SU-DHL-6 (cell line): ENCODE results near the gene NCKAP5.

Experiments used
- H2AFZ ChIP-seq: fragments of 200-600 bp; sonication (generic); 2 replicates; pipeline ENCODE4 v1.6.1; 2014; ENCODE audit warnings: low read depth, mild to moderate bottlenecking, moderate library complexity, mixed read lengths, antibody characterized with exemption, low read length; ENCODE audit not compliant: severe bottlenecking
- H3F3A ChIP-seq: fragments of 200-600 bp; shearing (Covaris generic); 2 replicates; pipeline ENCODE4 v1.6.0; 2016; ENCODE audit warnings: antibody characterized with exemption, mild to moderate bottlenecking; ENCODE audit not compliant: insufficient read depth
- H3K27ac ChIP-seq: fragments of 200-600 bp; sonication (generic); 2 replicates; pipeline ENCODE4 v1.5.1; 2016; ENCODE audit warnings: low read depth, mild to moderate bottlenecking, low read length, moderate library complexity, mixed read lengths
- H3K27me3 ChIP-seq: fragments of 200-600 bp; sonication (generic), shearing (Covaris generic); 2 replicates; pipeline ENCODE4 v1.6.0; 2014; ENCODE audit warnings: mild to moderate bottlenecking, low read length
- H3K36me3 ChIP-seq: fragments of 200-600 bp; sonication (generic); 2 replicates; pipeline ENCODE4 v1.6.1; 2014; ENCODE audit warnings: mild to moderate bottlenecking, low read length, mixed read lengths
- H3K4me2 ChIP-seq: fragments of 300-600, 200-600 bp; shearing (Covaris generic), sonication (generic); 2 replicates; pipeline ENCODE4 v1.6.0; 2014; ENCODE audit warnings: low read length, low read depth, mild to moderate bottlenecking; ENCODE audit not compliant: poor library complexity, severe bottlenecking
- H3K4me3 ChIP-seq: fragments of 200-600 bp; sonication (generic); 2 replicates; pipeline ENCODE4 v1.5.1; 2014; ENCODE audit warnings: antibody characterized with exemption, low read length, mild to moderate bottlenecking, mixed read lengths; ENCODE audit not compliant: insufficient read depth, poor library complexity, severe bottlenecking
- H3K79me2 ChIP-seq: fragments of 200-600 bp; sonication (generic); 2 replicates; pipeline ENCODE4 v1.6.1; 2014; ENCODE audit warnings: mild to moderate bottlenecking, low read length, moderate library complexity; ENCODE audit not compliant: insufficient read depth
- H3K9ac ChIP-seq: fragments of 200-600 bp; sonication (generic); 2 replicates; pipeline ENCODE4 v1.7.0; 2014; ENCODE audit warnings: mild to moderate bottlenecking, low read length
- H3K9me2 ChIP-seq: fragments of 200-600 bp; sonication (generic); replicated peaks from 2 replicates; pipeline ENCODE4 v1.6.1; 2014; ENCODE audit warnings: low read length; ENCODE audit not compliant: insufficient read depth
- H3K9me3 ChIP-seq: fragments of 200-600 bp; sonication (generic); 2 replicates; pipeline ENCODE4 v1.6.1; 2014; ENCODE audit warnings: low read length, mixed read lengths; ENCODE audit not compliant: insufficient read depth
- H4K20me1 ChIP-seq: fragments of 200-600 bp; sonication (generic); 2 replicates; pipeline ENCODE4 v1.6.1; 2014; ENCODE audit warnings: low read depth, mild to moderate bottlenecking, antibody characterized with exemption, low read length, moderate library complexity, mixed read lengths
- CTCF ChIP-seq: fragments of 200-600 bp; sonication (generic); IDR thresholded peaks from one replicate; pipeline ENCODE4 v1.5.1; 2017; ENCODE audit warnings: antibody characterized with exemption, mild to moderate bottlenecking, low read length, moderate library complexity; ENCODE audit not compliant: insufficient read depth, poor library complexity, severe bottlenecking
- EZH2phosphoT487 ChIP-seq: fragments of 200-600 bp; sonication (generic), shearing (Covaris generic); conservative IDR thresholded peaks from 2 replicates; pipeline ENCODE4 v1.6.1; 2018; ENCODE audit warnings: mild to moderate bottlenecking, antibody characterized with exemption, low read length, moderate library complexity, mixed read lengths

NCKAP5 gene

GRCh38 chr2:132911726-132912724 is 656.2 kb downstream of the NCKAP5 start:
- no peaks in the 10 kb centered on the region for H4K20me1 ChIP-seq
- H3K36me3 ChIP-seq, result no peaks in the 10 kb centered on the region
- no peak overlapping the region for H3K4me2 ChIP-seq
- no peak overlapping the region for H3K27ac ChIP-seq
- no peaks in the 10 kb centered on the region for H3K9me2 ChIP-seq
- H3K27me3 ChIP-seq, result no peaks in the 10 kb centered on the region
- H3F3A ChIP-seq, result no peaks in the 10 kb centered on the region
- no peak for TF ChIP-seq CTCF
- TF ChIP-seq EZH2phosphoT487, result no peak
- H3K9ac ChIP-seq, result no peak overlapping the region
- no peak overlapping the region for H3K4me3 ChIP-seq
- H2AFZ ChIP-seq, result no peak overlapping the region
- no peaks in the 10 kb centered on the region for H3K79me2 ChIP-seq
- H3K9me3 ChIP-seq, result no peaks in the 10 kb centered on the region

GRCh38 chr2:132910432-132910831 is 657.8 kb downstream of the NCKAP5 start:
- H3K9me3 ChIP-seq, result no peaks in the 10 kb centered on the region
- H2AFZ ChIP-seq, result no peak overlapping the region
- no peak overlapping the region for H3K4me3 ChIP-seq
- TF ChIP-seq CTCF (no peak), EZH2phosphoT487 (no peak)
- H3K27ac ChIP-seq, result no peak overlapping the region
- no peak overlapping the region for H3K4me2 ChIP-seq
- H4K20me1 ChIP-seq, result no peaks in the 10 kb centered on the region
- H3K36me3 ChIP-seq, result no peaks in the 10 kb centered on the region
- H3K79me2 ChIP-seq, result no peaks in the 10 kb centered on the region
- H3K27me3 ChIP-seq, result no peaks in the 10 kb centered on the region
- H3F3A ChIP-seq, result no peaks in the 10 kb centered on the region
- no peak overlapping the region for H3K9ac ChIP-seq
- H3K9me2 ChIP-seq, result no peaks in the 10 kb centered on the region

- Histone ChIP-seq H3K9me2 (no peaks in the 10 kb centered on the region), H3K79me2 (no peaks in the 10 kb centered on the region), H3K9me3 (no peaks in the 10 kb centered on the region), H3K4me2 (no peak overlapping the region), H4K20me1 (no peaks in the 10 kb centered on the region), H3K27ac (no peak overlapping the region), H3K36me3 (no peaks in the 10 kb centered on the region), H3F3A (no peaks in the 10 kb centered on the region), H3K27me3 (no peaks in the 10 kb centered on the region), H2AFZ (no peak overlapping the region), H3K4me3 (no peak overlapping the region), H3K9ac (no peak overlapping the region)
- no peak for TF ChIP-seq CTCF
- TF ChIP-seq EZH2phosphoT487, result no peak
Observed at GRCh38 chr2:132909427-132909826, 658.8 kb downstream of the NCKAP5 start.
